Measurements from ENCODE around the gene RTL1.

The RTL1 gene

DNA sequence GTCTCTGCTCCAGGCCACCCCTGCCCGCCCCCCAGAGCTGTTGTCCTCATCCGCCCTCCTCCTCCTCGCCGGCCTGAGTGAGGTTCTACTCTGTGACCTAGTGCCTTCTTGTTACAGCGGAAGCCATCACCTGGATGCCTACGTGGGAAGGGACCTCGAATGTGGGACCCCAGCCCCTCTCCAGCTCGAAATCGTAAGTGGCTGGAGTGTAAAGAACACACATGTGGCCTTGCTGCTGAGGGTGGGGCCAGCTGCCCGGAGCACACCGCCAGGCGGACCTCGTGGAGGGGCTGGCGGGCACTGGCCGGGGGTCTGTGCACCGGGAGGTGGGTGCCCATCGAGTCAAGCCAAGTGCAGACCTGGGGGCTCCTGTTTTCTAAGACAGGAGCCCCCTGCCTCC lies 58.2 kb downstream of the RTL1 start:
- DNase-seq: no peak

DNA sequence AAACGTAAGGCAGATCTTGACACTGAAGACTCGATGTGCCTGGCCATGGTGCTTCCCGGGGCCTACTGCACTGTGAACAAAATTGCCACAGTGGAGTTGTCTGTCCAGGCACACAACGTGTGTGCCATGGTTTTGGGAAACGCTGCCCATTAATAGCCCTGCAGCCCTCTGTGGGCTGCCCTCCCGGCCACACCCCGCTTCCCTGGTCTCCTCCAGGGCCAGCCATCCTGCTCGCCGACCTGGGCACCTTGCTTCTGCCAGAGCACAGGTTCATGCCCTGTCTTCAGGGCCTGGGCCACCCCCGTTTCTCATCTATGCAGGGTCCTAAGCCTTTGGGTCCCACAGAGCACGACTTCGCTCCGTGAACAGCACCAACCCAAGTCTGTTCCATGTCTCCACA lies 58.7 kb downstream of the RTL1 start:
- DNase-seq: no peak

DNA sequence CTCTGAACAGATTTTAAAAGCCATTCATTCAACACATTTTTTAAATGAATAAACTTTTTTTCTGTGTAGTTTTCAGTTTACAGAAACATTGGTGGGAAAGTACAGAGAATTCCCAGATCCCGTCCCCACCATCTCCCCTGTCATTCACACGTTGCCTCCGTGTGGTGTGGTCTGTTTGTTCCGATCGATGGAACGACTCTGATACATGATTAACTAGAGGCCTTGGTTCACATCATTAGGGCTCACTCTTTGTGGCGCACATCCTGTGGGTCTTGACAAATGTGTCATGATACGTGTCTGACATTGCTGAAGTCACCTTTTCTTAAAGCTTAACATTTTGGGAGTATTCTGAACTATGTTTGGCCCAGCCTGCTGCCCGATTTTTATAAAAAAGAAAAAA lies 59.1 kb downstream of the RTL1 start:
- no peak for DNase-seq

DNA sequence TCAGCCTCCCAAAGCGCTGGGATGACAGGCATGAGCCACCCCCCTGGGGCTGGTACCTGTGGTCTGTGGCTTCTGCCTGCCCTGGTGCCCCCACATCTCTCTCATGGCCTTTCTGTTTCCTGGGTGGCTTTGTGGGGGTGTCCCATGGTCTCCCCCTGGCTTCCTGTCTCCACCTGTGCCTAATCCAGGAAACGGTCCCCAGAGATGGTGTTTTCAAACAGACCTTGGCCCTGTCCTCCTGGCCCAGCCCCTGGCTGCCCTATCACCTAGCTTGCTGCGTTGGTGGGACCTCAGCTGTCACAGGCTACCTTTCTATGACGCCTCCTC lies 59.5 kb downstream of the RTL1 start:
- no peak for DNase-seq

DNA sequence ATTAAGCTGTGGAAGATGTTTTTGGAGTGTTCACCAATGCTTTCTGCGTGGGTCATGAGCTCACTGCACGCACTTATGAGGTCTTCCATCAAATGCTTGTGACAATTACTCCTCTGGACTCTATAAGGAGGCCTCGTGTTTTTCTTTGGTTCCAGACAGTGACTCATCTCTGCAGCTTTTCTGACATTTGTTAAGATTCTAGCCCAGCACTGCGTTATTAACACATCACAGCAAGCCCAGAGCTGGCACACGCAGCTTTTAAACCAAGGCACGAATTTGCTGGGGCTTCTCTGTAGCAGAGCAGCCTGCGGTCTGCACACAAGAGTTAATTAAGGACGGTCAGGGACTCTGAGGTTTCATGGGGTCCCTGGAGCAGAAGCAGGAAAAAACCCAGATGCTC lies 60.7 kb downstream of the RTL1 start:
- DNase-seq: no peak

DNA sequence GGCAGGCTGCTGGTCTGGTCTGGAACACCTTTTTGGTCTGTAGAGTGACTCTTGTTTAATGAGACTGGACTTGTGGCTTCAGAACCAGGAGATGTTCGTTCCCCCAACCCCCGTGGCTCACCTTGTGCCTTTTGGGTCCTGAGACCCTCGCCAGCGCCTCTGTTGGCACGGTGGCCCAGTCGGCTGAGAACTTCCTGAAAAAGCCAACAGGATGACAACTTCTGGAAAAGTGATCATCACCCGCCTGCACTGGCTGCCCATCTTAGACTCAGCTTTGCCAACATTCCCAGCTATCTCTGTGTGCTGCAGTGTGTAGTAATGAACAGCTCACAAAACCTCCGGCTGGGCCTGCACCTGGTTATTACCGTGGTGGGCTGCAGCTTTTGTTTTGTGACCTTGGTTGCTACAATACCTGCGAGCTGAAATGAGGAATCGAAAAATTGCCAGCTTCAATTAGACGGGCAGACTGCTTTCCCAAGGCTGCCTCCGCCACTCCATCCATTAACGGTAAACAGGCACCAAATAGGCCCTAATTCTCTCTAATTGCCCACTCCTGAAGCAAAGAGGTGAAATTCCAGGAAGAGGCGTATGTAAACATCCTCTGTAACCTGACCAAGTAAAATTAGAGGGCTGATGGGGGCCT lies 61.6 kb downstream of the RTL1 start:
- no peak for DNase-seq

DNA sequence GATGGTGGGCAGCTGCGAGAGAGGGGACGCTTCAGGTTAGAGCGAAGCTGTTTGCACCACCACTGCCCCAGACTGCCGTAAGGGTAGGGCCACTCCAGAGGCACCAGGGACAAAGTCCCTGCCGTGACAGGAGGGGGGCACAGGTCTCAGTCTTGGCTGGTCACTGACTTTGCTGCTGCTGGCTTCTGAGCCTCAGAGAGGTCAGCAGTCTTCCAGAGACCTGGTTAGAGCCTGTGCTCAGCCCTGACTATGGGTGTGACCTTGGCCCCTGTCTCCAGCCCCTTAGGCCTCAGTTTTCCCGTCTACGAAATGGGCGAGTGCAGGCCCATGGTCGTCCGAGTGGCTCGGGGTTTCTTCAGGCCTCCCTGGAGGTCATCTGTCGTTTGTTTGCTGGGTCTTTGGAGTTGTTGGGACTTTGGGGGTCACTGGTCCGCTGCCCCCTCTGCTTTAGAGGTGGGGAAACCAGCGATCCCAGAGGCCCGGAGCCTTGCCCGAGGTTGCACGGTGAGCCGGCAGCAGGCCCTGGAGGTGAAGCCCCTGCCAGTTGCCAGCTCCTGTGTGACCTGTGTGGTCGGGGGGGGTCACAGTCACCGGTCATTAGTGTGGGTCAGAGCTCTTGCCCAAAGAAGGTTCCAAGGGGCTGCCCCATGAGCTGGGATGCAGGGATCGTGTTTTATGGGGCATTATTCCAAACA lies 62.3 kb downstream of the RTL1 start:
- DNase-seq: no peak

DNA sequence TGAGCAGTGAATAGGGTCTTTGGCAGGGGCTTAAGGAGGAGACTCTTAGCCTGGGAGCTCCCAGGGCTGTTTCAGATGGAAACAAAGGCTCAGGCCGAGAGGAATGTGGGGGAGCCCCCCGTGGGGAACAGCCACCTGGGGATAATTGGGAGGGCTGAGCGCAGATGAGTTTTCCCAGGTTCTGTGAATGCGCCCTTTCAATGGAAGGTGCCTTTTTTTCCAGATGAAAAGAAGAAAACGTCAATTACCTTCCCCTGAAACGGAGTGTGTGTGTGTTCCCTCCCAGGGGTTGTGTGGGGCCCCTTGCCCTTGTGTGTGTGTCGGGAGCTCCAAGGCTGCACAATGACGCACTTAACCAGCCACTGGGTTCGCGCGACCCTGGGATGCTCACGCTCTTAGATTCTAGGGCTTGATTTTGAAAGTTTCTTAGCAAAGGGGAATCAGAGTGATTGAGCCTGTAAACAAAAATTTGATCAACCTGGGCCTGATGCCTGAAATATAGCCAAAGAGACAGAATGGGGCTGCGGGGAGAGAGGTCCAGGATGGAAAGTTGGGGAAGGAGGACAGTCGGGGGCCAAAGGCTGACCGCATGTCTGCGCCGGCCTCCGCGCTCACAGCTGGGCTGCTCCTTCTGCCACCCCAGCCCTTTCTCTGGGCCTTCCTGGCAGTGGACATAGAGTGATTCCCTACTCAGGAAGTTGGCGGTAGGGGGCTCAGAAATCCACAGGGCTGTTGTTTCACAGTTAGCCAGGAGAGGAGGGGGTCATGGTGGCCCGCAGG lies 63.0 kb downstream of the RTL1 start:
- DNase-seq: no peak

DNA sequence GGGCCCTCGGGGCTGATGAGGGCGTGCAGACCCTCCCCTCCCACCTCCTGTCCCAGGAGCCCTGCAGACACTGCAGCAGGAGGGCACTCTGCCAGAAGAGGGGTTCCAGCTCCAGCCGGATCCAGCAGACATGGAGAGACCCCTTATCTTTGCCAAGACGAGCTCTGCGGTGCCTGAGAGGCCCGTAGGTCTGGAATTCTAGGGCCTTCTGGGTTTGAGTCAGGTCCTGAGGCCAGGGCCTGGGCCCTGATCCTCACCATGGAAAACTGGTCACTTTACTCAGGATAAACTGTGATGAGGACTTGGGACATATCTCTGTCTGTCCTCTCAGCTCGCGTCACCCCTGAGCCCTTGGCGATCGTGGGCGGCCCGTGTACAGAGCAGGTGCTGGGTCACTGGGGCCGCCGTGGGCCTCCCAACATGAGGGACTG lies 63.8 kb downstream of the RTL1 start:
- no peak for DNase-seq

DNA sequence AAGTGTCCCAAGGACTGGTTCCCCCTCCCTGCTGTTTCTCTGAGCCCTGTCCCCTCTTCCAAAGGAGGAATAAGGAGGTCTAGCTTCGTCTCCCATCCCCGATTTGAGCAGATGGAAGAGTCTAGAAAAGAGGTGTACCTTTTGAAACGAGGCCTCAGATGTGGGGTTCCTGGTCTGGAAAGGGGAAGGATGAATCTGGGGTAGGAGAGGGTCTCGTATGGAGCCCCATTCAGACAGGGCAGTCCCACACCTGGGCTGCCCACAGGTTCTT lies 64.3 kb downstream of the RTL1 start:
- no peak for DNase-seq

DNA sequence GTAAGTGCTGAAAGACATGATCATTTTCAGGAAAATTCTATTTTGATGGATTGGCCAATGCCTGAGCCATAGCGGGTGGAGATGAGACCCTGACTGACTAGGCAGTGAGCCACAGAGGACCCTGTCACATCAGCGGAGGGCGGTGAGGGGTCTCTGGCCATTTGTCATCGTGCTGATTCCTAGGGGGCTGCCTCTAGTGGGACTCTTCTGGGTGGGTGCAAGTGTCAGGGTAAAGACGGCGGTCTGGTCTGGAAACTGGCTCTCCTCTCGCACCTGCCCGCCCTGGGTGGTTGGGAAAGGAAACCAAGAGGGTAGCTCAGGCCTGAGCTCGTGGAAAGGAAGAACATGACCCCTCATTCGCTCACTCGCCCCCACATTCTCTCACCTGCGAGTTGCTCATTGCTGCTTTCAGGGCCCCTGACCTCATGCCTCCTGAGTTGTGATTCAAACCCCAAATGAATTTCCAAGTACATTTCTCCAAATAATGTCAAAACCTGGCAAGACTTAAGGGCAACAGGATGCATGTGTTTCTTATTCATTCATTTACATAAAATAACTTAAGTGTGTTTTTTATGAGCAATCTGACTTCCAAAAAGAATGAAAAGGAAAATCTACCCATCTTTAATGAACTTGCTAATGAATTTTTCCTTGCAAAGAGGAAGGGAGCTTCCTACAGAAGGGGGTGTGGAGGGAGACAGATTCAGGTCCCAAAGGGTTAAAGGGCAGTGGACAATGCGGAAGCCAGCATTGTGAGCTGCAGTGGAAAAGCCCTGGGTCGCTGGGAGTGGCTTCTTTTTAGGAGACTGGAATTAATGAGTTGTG lies 64.8 kb downstream of the RTL1 start:
- DNase-seq: no peak

DNA sequence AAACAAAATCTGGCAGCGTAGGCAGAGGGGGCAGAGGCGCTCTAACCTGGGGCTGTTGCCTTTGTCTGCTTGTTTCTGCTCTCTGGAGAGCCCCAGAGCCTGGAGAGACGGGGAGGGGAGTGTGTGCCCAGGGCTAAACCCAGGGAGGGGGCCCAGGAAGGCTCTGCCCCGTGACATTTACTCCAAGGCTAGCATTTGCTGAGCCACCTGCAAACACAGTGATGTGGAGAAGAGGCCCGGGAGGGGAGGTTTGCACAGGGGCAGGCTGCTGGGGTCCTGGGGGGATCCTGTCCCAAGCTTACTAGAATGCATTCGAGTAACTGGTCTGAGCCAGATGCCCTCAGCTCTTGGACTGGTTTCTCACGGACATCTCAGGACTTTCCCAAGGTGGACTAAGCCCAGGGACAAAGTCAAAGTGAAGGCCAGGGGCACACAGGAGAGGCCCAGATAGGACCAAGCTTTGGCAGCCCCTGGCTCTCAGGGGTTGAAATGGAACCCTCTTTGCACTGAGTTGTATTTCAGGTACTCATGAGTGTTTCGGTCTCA lies 65.6 kb downstream of the RTL1 start:
- DNase-seq: no peak

DNA sequence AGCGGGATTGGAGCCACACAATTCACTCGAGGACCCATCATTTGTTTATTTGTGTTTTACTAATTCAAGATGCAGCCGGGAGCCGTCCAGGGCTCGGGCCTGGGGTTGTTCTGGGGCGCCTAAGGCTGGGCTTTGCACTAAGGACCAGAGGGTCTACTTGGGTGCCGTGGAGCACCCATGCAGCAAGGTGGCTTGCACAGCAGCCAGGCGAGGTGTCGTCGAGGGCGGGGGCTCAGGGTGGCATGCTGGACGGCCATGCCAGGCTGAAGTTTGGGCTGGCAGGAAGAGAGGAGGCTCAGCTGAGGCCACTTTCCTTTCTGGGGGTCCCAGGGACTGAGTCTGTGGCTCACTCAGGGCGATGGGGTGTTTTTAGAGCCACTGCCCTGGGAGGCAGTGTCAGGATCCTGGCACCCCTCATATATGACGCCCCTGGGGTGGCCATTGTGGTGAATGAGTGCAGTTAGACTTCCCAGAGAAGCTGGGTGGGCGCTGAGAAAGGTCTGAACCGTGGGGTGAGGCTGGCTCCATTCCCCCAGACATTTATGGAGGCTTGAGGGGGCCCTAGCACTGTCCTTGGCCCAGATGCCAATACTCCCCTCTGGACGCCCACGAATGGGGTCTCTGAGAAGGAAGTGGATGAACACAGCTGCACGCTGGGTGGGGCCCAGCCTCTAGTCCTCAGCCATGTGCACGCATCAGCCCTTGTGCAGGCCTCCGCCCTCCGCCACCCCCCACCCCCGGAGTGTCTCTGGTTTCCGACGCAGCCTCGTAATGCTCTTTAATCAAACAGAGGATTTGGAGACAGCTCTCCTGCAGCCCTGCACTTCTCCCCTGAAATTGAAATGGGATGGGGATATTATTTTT lies 66.3 kb downstream of the RTL1 start:
- no peak for DNase-seq

DNA sequence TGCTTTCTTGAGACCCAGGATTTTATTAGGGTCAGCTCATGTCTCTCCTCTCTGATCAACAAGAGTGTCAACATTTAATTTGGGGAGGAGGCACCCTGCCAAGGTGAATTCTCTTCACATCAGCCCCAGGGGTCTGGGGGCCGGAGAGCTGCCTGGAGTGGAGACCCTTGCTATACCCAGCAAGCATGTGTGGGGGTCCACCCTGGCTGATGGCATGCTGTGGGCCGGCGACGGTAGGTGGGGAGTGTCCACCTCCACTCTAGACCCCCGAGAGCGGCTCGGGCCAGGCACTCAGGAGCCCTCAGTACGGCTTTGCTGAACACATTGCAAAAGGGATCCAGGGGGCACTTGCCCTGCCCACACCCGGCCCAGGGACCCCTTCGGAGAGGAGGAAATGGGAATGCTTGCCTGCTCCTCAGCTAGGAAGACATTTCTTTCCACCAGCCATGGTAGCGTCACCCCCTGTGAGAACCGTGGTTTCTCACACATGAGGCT lies 67.2 kb downstream of the RTL1 start:
- no peak for DNase-seq

DNA sequence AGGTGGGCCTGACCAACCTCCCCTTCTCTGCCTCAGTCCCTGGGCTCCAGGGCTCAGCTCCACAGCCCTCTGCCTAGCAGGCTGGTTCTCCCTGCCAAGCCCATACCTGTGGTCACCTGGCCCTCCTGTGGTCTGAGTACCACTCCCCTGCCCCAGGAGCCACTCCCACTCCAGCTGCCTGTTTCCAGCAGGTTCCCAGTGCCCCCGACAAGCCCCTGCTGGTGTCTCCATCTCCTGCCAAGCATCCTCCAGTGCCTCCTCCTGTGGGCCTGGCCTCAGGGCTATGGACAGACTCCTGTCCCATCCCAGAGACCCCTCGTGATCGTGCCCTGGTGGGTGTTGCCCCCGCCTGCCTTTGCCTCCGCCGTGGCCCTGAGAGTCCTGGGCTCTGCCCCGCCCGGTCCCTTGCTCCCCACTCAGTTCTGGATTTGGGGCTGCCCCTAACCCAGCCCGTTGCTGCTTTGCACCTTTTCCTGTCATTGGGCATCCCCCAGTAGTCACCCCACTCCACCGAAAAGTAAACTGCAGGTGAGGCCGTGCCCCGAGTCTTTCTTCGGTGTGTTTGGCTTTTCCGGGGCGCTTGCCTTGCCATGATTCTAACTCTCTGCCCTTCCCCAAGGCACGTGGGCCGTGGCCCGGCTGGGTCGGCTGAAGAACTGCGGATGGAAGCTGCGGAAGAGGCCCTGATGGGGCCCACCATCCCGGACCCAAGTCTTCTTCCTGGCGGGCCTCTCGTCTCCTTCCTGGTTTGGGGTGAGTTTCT lies 67.8 kb downstream of the RTL1 start:
- no peak for DNase-seq

DNA sequence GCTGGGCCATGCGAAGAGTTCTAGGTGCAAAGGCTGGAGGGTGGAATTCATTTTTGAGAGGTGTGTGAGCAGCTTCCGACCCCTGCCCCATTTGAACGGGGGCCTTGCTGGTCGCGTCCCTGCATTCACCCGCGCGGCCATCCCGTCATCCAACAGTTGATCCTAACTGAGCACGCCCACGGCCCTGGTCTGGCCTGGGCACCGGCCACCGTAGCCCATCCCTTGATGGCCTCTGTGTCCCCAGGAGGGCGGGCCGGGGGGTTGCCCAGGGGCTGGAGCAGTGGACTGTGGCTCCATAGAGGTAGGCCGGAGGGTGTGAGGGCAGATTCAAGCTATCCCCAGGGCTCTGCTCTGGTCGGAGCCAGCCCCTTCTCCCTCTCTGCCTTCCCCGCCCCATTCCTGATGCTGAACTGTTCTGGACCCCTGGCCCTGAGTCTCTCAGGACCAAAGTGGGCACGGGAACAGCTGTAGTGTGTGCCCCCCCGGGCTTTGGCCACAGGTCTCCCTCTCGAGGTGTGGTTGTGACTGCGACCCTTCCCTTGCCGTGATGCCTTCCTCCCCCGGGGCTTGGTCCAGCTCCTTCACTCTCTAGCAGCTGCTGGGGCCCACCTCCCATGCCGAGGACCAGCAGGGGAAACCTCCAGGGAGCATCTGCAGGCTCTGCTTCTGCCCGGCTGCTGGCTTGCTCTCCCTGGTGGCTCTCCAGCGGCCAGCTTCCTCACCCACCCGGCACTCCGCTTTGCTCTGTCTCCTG lies 68.6 kb downstream of the RTL1 start:
- no peak for DNase-seq

DNA sequence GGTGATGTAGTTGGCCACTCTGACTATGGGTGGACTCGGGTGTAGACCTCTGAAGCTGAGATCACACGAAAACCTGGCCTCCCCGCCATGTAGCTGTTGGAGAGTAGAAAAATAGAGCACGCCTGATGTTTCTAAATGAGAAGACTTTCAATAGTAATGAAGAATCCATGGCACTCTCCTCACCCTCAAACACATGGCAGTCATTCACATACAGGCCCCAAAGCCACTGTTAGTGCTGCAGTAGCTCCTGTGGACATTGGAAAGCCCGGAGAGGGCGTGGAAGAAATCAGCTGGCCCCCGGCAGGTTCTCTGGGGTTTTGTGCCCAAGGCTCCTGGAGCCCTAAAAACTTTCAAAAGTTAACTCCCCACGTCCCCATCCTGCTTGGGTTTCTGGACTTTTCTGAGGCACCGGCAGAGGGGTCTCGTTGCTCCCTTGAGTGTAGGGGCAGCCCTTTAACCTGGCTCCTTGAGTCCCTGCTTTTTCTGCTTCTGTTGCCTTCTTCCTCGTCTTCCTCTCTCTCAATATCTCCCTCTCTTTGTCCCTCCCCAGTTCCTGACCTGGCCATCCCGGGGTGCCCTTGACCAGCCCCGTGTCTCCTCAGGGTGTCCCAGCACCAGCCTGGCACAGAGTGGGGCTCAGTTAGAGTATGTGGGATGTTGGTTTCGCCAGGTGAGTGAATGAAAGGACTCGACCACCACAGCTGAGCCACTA lies 69.3 kb downstream of the RTL1 start:
- DNase-seq: no peak

DNA sequence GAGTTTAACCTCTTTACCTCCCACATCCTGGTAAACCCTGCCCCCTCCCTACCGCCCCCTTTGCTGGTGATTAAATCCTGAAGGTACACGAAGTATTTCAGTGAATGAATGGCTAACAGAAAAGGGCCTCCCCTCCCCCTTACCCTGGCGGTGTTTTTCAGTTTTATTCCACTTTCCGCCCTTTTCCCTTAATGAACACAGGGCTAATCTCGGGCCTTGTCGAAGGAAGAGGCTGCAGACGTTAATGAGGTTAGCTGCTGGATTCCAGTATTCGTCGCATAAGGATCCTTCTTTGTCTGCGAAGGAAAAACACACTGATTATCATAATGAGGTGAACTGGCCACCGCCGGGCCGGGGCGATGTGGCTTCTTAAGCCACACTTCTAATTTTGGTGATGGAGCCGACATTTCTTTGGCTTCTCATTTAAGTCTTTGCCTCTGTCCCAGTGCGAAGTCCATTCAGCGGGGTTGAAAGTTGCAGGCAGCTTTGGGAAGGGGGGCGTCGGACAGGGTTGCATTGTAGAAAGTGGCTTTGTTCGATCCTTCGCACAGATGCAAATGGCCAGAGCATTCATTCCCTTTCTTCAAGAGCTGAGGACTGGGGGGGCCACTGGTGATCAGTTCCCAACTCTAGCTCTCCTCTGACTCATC lies 71.1 kb downstream of the RTL1 start:
- DNase-seq: no peak

DNA sequence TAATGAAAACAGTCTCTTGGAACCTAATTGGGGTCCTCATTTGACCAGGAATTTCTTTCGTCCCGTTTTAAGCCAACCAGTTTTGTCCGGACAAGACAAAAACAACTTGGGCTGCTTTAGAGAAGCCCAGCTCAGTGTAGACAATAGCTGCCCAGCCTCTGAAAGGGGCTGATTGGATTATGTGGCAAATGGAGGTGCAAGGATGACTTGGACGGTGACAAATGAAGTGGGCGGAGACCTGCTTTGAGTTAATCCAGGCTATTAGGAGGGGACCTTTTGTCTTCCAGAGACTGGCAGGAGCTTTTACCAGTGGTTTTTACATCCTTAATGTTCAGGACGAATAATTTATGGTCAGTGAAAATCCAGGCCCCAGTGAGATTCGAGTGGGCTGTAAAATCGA lies 72.8 kb downstream of the RTL1 start:
- no peak for DNase-seq

Data from T-helper 9 cell (primary cell).